Sigmoid colon (tissue), 4 donors: ENCODE results near the gene ENTPD5.
"Not testable (repeated sequence)": the region's sequence is repeated elsewhere in the genome, so short reads cannot be mapped to it uniquely, and the experiment has no call there.

Source experiments
- EP300 ChIP-seq, 4 donors: sonication (generic); formaldehyde crosslinking; IDR thresholded peaks; one replicate each; pipeline ENCODE4 v1.6.1; 2017; ENCODE audit warnings: antibody characterized with exemption in 4 of 4
- TF ChIP-seq, protein P1 (sequence below), 4 experiments: fragments of 450-650 bp in 3 of 4; fragments of 200-600 bp in 1 of 4; IDR thresholded peaks; one replicate each; pipeline ENCODE4 v1.5.1; 2016 to 2019; ENCODE audit warnings: antibody characterized with exemption in 4 of 4, mild to moderate bottlenecking in 3 of 4, moderate library complexity in 2 of 4

DNA sequence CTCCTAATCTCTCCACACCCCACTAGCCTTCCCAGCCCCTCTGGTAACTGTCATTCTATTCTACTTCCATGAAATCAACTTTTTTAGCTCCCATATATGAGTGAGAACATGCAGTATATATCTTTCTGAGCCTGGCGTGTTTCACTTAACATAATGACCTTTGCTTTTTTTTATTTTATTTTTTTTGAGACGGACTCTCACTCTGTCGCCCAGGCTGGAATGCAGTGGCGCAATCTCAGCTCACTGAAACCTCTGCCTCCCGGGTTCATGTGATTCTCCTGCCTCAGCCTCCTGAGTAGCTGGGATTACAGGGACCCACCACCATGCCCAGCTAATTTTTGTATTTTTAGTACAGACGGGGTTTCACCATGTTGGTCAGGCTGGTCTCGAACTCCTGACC, 30.4 kb downstream of the ENTPD5 start:
- not testable (repeated sequence) for TF ChIP-seq EP300 (IDR thresholded peaks at IDR 0.05)
- TF ChIP-seq, protein P1, sequence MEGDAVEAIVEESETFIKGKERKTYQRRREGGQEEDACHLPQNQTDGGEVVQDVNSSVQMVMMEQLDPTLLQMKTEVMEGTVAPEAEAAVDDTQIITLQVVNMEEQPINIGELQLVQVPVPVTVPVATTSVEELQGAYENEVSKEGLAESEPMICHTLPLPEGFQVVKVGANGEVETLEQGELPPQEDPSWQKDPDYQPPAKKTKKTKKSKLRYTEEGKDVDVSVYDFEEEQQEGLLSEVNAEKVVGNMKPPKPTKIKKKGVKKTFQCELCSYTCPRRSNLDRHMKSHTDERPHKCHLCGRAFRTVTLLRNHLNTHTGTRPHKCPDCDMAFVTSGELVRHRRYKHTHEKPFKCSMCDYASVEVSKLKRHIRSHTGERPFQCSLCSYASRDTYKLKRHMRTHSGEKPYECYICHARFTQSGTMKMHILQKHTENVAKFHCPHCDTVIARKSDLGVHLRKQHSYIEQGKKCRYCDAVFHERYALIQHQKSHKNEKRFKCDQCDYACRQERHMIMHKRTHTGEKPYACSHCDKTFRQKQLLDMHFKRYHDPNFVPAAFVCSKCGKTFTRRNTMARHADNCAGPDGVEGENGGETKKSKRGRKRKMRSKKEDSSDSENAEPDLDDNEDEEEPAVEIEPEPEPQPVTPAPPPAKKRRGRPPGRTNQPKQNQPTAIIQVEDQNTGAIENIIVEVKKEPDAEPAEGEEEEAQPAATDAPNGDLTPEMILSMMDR (IDR thresholded peaks at IDR 0.05), result not testable (repeated sequence)
